GM12872 (cell line): ENCODE results near the gene MACROD1.

Source experiments
- TF ChIP-seq, protein P1 (sequence below): IDR thresholded peaks from 3 replicates; pipeline ENCODE4 v1.5.1; 2011; ENCODE audit warnings: low read depth, mild to moderate bottlenecking, low read length, moderate library complexity; ENCODE audit not compliant: insufficient read depth

Gene MACROD1

GRCh38 chr11:64136765-64137441, 29.0 kb downstream of the MACROD1 start:
- TF ChIP-seq, protein P1, sequence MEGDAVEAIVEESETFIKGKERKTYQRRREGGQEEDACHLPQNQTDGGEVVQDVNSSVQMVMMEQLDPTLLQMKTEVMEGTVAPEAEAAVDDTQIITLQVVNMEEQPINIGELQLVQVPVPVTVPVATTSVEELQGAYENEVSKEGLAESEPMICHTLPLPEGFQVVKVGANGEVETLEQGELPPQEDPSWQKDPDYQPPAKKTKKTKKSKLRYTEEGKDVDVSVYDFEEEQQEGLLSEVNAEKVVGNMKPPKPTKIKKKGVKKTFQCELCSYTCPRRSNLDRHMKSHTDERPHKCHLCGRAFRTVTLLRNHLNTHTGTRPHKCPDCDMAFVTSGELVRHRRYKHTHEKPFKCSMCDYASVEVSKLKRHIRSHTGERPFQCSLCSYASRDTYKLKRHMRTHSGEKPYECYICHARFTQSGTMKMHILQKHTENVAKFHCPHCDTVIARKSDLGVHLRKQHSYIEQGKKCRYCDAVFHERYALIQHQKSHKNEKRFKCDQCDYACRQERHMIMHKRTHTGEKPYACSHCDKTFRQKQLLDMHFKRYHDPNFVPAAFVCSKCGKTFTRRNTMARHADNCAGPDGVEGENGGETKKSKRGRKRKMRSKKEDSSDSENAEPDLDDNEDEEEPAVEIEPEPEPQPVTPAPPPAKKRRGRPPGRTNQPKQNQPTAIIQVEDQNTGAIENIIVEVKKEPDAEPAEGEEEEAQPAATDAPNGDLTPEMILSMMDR: no peak

- TF ChIP-seq, protein P1: no peak
Measured at GRCh38 chr11:64135711-64136110, 30.2 kb downstream of the MACROD1 start.

- TF ChIP-seq, protein P1: no peak
Measured at GRCh38 chr11:64134963-64135362, 30.9 kb downstream of the MACROD1 start.

GRCh38 chr11:64132982-64133705, 32.8 kb downstream of the MACROD1 start:
- TF ChIP-seq, protein P1: no peak

DNA sequence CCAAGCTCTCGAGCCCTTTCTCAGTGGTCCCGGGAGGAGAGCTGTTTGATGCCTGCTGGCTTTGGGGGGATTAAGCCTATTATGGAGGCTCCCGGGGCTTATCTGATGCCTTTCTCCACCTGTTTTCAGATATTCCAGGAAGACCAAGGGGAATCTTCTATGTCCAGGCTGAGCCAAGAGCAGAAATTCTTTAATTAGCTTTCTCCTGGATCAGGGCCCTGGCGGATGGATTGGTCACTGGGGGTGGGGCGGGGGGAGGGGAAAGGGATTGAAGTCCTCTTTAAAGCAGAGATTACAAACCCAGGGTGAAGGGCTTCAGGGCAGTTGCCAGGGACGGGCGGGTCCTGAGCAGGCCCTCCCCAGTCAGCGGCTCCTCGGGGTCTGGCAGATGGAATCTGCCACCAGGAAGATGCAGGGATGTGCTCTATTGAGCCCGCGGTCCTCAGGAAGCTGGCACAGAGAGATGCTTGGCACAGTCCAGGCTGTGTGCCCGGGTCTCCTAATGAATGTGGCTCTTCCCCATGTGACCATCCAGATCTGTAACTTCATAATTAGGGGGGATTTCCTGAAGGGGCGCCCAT, 33.6 kb downstream of the MACROD1 start:
- TF ChIP-seq, protein P1: no peak

- TF ChIP-seq, protein P1: no peak
Measured at GRCh38 chr11:64131683-64132190, 34.2 kb downstream of the MACROD1 start.

DNA sequence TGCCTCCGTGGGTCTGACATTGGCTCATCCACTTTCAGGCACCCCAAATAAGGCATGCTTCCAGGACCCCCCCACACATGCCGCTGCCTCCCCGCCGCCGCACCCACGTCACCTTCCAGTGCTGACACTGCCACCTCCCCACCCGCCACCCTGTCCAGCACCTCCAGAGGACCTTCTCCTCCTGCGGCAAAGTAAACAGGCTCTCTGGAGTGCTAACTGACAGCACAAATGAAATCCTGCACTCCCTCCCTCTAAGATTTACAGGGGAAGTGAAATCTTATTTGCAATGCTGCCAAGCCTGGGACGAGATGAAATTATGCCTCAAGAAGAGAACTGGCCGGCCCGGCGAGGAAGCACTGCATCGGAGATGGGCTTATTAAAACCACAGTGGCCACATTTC, 35.3 kb downstream of the MACROD1 start:
- TF ChIP-seq, protein P1: no peak
